GM23338 (cell line): ENCODE measurements around the gene ZBTB46. TPM values are rescaled to one million over a fixed set of nuclear protein-coding genes. Genes with fewer than 3 reads are reported as not detected.

Source experiments
- ATAC-seq: fragments of 200-7000 bp; cut with Tn5 transposase; 3 replicates; pipeline ENCODE4 v1.9.1; 2020
- DNase-seq: peaks from one replicate; pipeline ENCODE4 v3.0.0-alpha.2; 2015; ENCODE audit warnings: low spot score
- H2AFZ ChIP-seq: fragments of 200-600 bp; sonication (generic); 2 replicates; pipeline ENCODE4 v1.8.0; 2016; ENCODE audit warnings: antibody characterized with exemption, mild to moderate bottlenecking, moderate library complexity
- H3F3A ChIP-seq: fragments of 200-600 bp; sonication (generic); replicated peaks from 2 replicates; pipeline ENCODE4 v1.8.0; 2017; ENCODE audit warnings: antibody characterized with exemption, mixed run types, low read depth
- H3K27ac ChIP-seq: fragments of 200-600 bp; sonication (generic); 2 replicates; pipeline ENCODE4 v1.6.1; 2016; ENCODE audit warnings: low read depth
- H3K27me3 ChIP-seq: fragments of 200-600 bp; sonication (generic); 2 replicates; pipeline ENCODE4 v1.8.0; 2016; ENCODE audit warnings: mild to moderate bottlenecking, mixed run types, moderate library complexity; ENCODE audit not compliant: insufficient read depth
- H3K36me3 ChIP-seq: fragments of 200-600 bp; sonication (generic); 2 replicates; pipeline ENCODE4 v1.8.0; 2016; ENCODE audit warnings: mild to moderate bottlenecking; ENCODE audit not compliant: insufficient read depth
- H3K4me1 ChIP-seq: fragments of 200-600 bp; sonication (generic); 2 replicates; pipeline ENCODE4 v1.8.0; 2016; ENCODE audit warnings: mild to moderate bottlenecking, moderate library complexity; ENCODE audit not compliant: insufficient read depth
- H3K4me2 ChIP-seq: fragments of 200-600 bp; sonication (generic); 2 replicates; pipeline ENCODE4 v1.7.1; 2017; ENCODE audit warnings: mixed run types
- H3K4me3 ChIP-seq: fragments of 200-600 bp; sonication (generic); 2 replicates; pipeline ENCODE4 v1.6.1; 2016; ENCODE audit warnings: mixed run types
- H3K79me2 ChIP-seq: fragments of 200-600 bp; sonication (generic); replicated peaks from 2 replicates; pipeline ENCODE4 v1.8.0; 2017; ENCODE audit warnings: mild to moderate bottlenecking; ENCODE audit not compliant: insufficient read depth
- H3K9me2 ChIP-seq: fragments of 200-600 bp; sonication (generic); 2 replicates; pipeline ENCODE4 v1.8.0; 2017; ENCODE audit not compliant: insufficient read depth
- H4K20me1 ChIP-seq: fragments of 200-600 bp; sonication (generic); replicated peaks from 2 replicates; pipeline ENCODE4 v1.8.0; 2017; ENCODE audit warnings: mild to moderate bottlenecking; ENCODE audit not compliant: insufficient read depth
- H3K27ac Mint-ChIP-seq: 2 replicates; pipeline ENCODE4 v1.8.0; 2020; ENCODE audit warnings: inconsistent platforms, mild to moderate bottlenecking, moderate library complexity, mixed read lengths
- H3K27me3 Mint-ChIP-seq: 3 replicates; pipeline ENCODE4 v1.8.0; 2022; ENCODE audit warnings: low read depth, mild to moderate bottlenecking, moderate library complexity, mixed read lengths, inconsistent platforms; ENCODE audit not compliant: insufficient read depth, poor library complexity
- H3K36me3 Mint-ChIP-seq: 3 replicates; pipeline ENCODE4 v1.8.0; 2021; ENCODE audit warnings: low read depth, mild to moderate bottlenecking, inconsistent platforms, moderate library complexity, mixed read lengths
- H3K4me1 Mint-ChIP-seq: 3 replicates; pipeline ENCODE4 v1.8.0; 2020; ENCODE audit warnings: mild to moderate bottlenecking, inconsistent platforms, mixed read lengths
- H3K4me3 Mint-ChIP-seq: 3 replicates; pipeline ENCODE4 v1.8.0; 2021; ENCODE audit warnings: moderate library complexity, mild to moderate bottlenecking, inconsistent platforms, mixed read lengths
- H3K9me3 Mint-ChIP-seq: 3 replicates; pipeline ENCODE4 v1.8.0; 2020; ENCODE audit warnings: moderate library complexity, mild to moderate bottlenecking, inconsistent platforms, mixed read lengths
- CREB1 ChIP-seq: fragments of 250-450 bp; sonication (Bioruptor Pico); IDR thresholded peaks from 2 replicates; pipeline ENCODE4 v1.5.0; 2020; ENCODE audit warnings: low read depth, mild to moderate bottlenecking, moderate library complexity
- EZH2 ChIP-seq: fragments of 200-600 bp; sonication (generic); IDR thresholded peaks from one replicate; pipeline ENCODE4 v1.8.0; 2017; ENCODE audit warnings: antibody characterized with exemption, mild to moderate bottlenecking, low read depth; ENCODE audit not compliant: unreplicated experiment
- EZH2phosphoT487 ChIP-seq: fragments of 200-600 bp; sonication (generic); IDR thresholded peaks from one replicate; pipeline ENCODE4 v1.8.1; 2018; ENCODE audit warnings: antibody characterized with exemption; ENCODE audit not compliant: unreplicated experiment
- JUNB ChIP-seq: IDR thresholded peaks from one replicate; pipeline ENCODE4 v1.6.1; 2016; ENCODE audit warnings: antibody characterized with exemption; ENCODE audit not compliant: unreplicated experiment
- NANOG ChIP-seq: IDR thresholded peaks from 2 replicates; pipeline ENCODE4 v1.6.1; 2016; ENCODE audit warnings: antibody characterized with exemption, borderline replicate concordance
- POLR2AphosphoS5 ChIP-seq: IDR thresholded peaks from 2 replicates; pipeline ENCODE4 v1.6.1; 2016; ENCODE audit warnings: antibody characterized with exemption, low read depth
- REST ChIP-seq: IDR thresholded peaks from one replicate; pipeline ENCODE4 v1.6.1; 2018; ENCODE audit warnings: antibody characterized with exemption; ENCODE audit not compliant: unreplicated experiment
- STAT1 ChIP-seq: IDR thresholded peaks from one replicate; pipeline ENCODE4 v1.6.1; 2016; ENCODE audit warnings: antibody characterized with exemption; ENCODE audit not compliant: unreplicated experiment
- ZNF114 ChIP-seq: fragments of 250-450 bp; sonication (Bioruptor Pico); IDR thresholded peaks from 2 replicates; pipeline ENCODE4 v1.5.0; 2020; ENCODE audit warnings: mild to moderate bottlenecking, moderate library complexity
- ZNF331 ChIP-seq: fragments of 250-450 bp; sonication (Bioruptor Pico); IDR thresholded peaks from 2 replicates; pipeline ENCODE4 v1.5.0; 2020; ENCODE audit warnings: low read depth, mild to moderate bottlenecking, moderate library complexity
- polyA plus RNA-seq: library from polyadenylated mRNA; unstranded; fragments of >200 nt; fragmentation: Nextera tagmentation; extraction: Ambion mirVana; gene quantifications from 2 replicates; pipeline ENCODE4 v1.2.1, GENCODE V29; 2016
- total RNA-seq: library from RNA; depleted of rRNA; stranded (reverse); fragments of >200 nt; shearing (Covaris generic); gene quantifications from 2 replicates; pipeline ENCODE4 v1.2.3, GENCODE V29; 2014
- TF ChIP-seq, protein P1 (sequence below): IDR thresholded peaks from 2 replicates; pipeline ENCODE4 v1.6.1; 2016; ENCODE audit warnings: antibody characterized with exemption
- TF ChIP-seq, protein P2 (sequence below), 2 experiments: fragments of 200-600 bp in 1 of 2; sonication (generic) in 1 of 2; conservative IDR thresholded peaks; 2 replicates each; pipeline versions ENCODE4 v1.5.1 to v1.6.1; 2016 to 2017; ENCODE audit warnings: antibody characterized with exemption in 2 of 2, low read depth in 2 of 2, mild to moderate bottlenecking in 2 of 2, moderate library complexity in 1 of 2
- TF ChIP-seq, protein P3 (sequence below): fragments of 250-450 bp; sonication (Bioruptor Pico); IDR thresholded peaks from 2 replicates; pipeline ENCODE4 v1.5.0; 2020; ENCODE audit warnings: mild to moderate bottlenecking, moderate library complexity

The ZBTB46 gene
- total and polyA plus RNA-seq, 2 experiments from 2014 or later, result 3.2 to 26.9 TPM

- TF ChIP-seq, protein P1, sequence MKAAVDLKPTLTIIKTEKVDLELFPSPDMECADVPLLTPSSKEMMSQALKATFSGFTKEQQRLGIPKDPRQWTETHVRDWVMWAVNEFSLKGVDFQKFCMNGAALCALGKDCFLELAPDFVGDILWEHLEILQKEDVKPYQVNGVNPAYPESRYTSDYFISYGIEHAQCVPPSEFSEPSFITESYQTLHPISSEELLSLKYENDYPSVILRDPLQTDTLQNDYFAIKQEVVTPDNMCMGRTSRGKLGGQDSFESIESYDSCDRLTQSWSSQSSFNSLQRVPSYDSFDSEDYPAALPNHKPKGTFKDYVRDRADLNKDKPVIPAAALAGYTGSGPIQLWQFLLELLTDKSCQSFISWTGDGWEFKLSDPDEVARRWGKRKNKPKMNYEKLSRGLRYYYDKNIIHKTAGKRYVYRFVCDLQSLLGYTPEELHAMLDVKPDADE, result no peak
- no peak for TF ChIP-seq ZNF331 (CRISPR knock-in tag)
- no peak for TF ChIP-seq REST
- TF ChIP-seq STAT1, result no peak
- TF ChIP-seq POLR2AphosphoS5, result no peak
- no peak for TF ChIP-seq EZH2phosphoT487
- TF ChIP-seq ZNF114 (CRISPR knock-in tag), result no peak
- no peak for TF ChIP-seq NANOG
- TF ChIP-seq JUNB, result no peak
- TF ChIP-seq, protein P2, sequence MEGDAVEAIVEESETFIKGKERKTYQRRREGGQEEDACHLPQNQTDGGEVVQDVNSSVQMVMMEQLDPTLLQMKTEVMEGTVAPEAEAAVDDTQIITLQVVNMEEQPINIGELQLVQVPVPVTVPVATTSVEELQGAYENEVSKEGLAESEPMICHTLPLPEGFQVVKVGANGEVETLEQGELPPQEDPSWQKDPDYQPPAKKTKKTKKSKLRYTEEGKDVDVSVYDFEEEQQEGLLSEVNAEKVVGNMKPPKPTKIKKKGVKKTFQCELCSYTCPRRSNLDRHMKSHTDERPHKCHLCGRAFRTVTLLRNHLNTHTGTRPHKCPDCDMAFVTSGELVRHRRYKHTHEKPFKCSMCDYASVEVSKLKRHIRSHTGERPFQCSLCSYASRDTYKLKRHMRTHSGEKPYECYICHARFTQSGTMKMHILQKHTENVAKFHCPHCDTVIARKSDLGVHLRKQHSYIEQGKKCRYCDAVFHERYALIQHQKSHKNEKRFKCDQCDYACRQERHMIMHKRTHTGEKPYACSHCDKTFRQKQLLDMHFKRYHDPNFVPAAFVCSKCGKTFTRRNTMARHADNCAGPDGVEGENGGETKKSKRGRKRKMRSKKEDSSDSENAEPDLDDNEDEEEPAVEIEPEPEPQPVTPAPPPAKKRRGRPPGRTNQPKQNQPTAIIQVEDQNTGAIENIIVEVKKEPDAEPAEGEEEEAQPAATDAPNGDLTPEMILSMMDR (conservative IDR thresholded peaks at IDR 0.05; ENCODE audit: low read depth in 2 of 2), result no peak
- TF ChIP-seq, protein P3, sequence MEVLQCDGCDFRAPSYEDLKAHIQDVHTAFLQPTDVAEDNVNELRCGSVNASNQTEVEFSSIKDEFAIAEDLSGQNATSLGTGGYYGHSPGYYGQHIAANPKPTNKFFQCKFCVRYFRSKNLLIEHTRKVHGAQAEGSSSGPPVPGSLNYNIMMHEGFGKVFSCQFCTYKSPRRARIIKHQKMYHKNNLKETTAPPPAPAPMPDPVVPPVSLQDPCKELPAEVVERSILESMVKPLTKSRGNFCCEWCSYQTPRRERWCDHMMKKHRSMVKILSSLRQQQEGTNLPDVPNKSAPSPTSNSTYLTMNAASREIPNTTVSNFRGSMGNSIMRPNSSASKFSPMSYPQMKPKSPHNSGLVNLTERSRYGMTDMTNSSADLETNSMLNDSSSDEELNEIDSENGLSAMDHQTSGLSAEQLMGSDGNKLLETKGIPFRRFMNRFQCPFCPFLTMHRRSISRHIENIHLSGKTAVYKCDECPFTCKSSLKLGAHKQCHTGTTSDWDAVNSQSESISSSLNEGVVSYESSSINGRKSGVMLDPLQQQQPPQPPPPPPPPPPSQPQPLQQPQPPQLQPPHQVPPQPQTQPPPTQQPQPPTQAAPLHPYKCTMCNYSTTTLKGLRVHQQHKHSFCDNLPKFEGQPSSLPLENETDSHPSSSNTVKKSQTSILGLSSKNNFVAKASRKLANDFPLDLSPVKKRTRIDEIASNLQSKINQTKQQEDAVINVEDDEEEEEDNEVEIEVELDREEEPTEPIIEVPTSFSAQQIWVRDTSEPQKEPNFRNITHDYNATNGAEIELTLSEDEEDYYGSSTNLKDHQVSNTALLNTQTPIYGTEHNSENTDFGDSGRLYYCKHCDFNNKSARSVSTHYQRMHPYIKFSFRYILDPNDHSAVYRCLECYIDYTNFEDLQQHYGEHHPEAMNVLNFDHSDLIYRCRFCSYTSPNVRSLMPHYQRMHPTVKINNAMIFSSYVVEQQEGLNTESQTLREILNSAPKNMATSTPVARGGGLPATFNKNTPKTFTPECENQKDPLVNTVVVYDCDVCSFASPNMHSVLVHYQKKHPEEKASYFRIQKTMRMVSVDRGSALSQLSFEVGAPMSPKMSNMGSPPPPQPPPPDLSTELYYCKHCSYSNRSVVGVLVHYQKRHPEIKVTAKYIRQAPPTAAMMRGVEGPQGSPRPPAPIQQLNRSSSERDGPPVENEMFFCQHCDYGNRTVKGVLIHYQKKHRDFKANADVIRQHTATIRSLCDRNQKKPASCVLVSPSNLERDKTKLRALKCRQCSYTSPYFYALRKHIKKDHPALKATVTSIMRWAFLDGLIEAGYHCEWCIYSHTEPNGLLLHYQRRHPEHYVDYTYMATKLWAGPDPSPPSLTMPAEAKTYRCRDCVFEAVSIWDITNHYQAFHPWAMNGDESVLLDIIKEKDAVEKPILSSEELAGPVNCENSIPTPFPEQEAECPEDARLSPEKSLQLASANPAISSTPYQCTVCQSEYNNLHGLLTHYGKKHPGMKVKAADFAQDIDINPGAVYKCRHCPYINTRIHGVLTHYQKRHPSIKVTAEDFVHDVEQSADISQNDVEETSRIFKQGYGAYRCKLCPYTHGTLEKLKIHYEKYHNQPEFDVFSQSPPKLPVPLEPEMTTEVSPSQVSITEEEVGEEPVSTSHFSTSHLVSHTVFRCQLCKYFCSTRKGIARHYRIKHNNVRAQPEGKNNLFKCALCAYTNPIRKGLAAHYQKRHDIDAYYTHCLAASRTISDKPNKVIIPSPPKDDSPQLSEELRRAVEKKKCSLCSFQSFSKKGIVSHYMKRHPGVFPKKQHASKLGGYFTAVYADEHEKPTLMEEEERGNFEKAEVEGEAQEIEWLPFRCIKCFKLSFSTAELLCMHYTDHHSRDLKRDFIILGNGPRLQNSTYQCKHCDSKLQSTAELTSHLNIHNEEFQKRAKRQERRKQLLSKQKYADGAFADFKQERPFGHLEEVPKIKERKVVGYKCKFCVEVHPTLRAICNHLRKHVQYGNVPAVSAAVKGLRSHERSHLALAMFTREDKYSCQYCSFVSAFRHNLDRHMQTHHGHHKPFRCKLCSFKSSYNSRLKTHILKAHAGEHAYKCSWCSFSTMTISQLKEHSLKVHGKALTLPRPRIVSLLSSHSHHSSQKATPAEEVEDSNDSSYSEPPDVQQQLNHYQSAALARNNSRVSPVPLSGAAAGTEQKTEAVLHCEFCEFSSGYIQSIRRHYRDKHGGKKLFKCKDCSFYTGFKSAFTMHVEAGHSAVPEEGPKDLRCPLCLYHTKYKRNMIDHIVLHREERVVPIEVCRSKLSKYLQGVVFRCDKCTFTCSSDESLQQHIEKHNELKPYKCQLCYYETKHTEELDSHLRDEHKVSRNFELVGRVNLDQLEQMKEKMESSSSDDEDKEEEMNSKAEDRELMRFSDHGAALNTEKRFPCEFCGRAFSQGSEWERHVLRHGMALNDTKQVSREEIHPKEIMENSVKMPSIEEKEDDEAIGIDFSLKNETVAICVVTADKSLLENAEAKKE, result no peak
- no peak for TF ChIP-seq CREB1 (CRISPR knock-in tag)
- no peak for TF ChIP-seq EZH2
- peaks cover 4% of the 10 kb centered on the region; the same call in 1 of the 2 replicates for H3F3A ChIP-seq
- Mint-ChIP-seq H3K27me3 (peaks cover 32% of the 10 kb centered on the region), H3K9me3 (peaks cover 14% of the 10 kb centered on the region; the same call in 2 of the 3 replicates), H3K36me3 (peaks cover 27% of the 10 kb centered on the region), H3K4me1 (peaks cover 3% of the 10 kb centered on the region; the same call in 2 of the 3 replicates), H3K27ac (no peak overlapping the region), H3K4me3 (no peak overlapping the region)
- no peak overlapping the region for H3K4me2 ChIP-seq
- no peak overlapping the region for H3K4me3 ChIP-seq
- ATAC-seq (no peak), DNase-seq (no peak)
- H3K27ac ChIP-seq, result no peak overlapping the region
- H3K27me3 ChIP-seq, result no peaks in the 10 kb centered on the region
- no peaks in the 10 kb centered on the region for H4K20me1 ChIP-seq
- H2AFZ ChIP-seq, result no peak overlapping the region
- no peaks in the 10 kb centered on the region for H3K4me1 ChIP-seq
- no peaks in the 10 kb centered on the region for H3K36me3 ChIP-seq
- no peaks in the 10 kb centered on the region for H3K79me2 ChIP-seq
- H3K9me2 ChIP-seq, result no peaks in the 10 kb centered on the region
Observed at GRCh38 chr20:63694584-63695423, 136.3 kb downstream of the ZBTB46 start.
